Subcutaneous abdominal adipose tissue (tissue), 5 donors: Measurements from ENCODE around the gene OR7D4.
"Not testable (repeated sequence)": the region's sequence is repeated elsewhere in the genome, so short reads cannot be mapped to it uniquely, and the experiment has no call there.

Source experiments
- H3K27ac ChIP-seq: one replicate; pipeline ENCODE4 v1.7.0; 2013; ENCODE audit warnings: low read depth, mild to moderate bottlenecking, inconsistent platforms, low read length, moderate library complexity
- H3K27me3 ChIP-seq, 5 donors: one replicate each; pipeline ENCODE4 v1.7.0; 2013; ENCODE audit warnings: low read length in 5 of 5, inconsistent platforms in 1 of 5; ENCODE audit not compliant: control insufficient read depth in 5 of 5, insufficient read depth in 4 of 5
- H3K36me3 ChIP-seq, 5 donors: one replicate each; pipeline ENCODE4 v1.7.0; 2013; ENCODE audit warnings: low read length in 5 of 5; ENCODE audit not compliant: control insufficient read depth in 5 of 5, insufficient read depth in 5 of 5
- H3K4me1 ChIP-seq, 5 donors: one replicate each; pipeline ENCODE4 v1.7.0; 2013; ENCODE audit warnings: low read length in 5 of 5, mild to moderate bottlenecking in 3 of 5, moderate library complexity in 1 of 5; ENCODE audit not compliant: control insufficient read depth in 5 of 5, insufficient read depth in 5 of 5
- H3K4me3 ChIP-seq, 5 donors: one replicate each; pipeline ENCODE4 v1.7.0; 2013; ENCODE audit warnings: low read length in 5 of 5, low read depth in 1 of 5
- H3K9ac ChIP-seq, 5 donors: one replicate each; pipeline ENCODE4 v1.7.0; 2013; ENCODE audit warnings: low read length in 5 of 5, mild to moderate bottlenecking in 4 of 5, moderate library complexity in 3 of 5
- H3K9me3 ChIP-seq, 5 donors: one replicate each; pipeline ENCODE4 v1.7.0; 2013; ENCODE audit warnings: low read length in 5 of 5; ENCODE audit not compliant: control insufficient read depth in 5 of 5
- donor health status: healthy.
- donor health status: healthy.
- donor health status: healthy.
- donor health status: healthy.
- donor health status: healthy.

Gene OR7D4

DNA sequence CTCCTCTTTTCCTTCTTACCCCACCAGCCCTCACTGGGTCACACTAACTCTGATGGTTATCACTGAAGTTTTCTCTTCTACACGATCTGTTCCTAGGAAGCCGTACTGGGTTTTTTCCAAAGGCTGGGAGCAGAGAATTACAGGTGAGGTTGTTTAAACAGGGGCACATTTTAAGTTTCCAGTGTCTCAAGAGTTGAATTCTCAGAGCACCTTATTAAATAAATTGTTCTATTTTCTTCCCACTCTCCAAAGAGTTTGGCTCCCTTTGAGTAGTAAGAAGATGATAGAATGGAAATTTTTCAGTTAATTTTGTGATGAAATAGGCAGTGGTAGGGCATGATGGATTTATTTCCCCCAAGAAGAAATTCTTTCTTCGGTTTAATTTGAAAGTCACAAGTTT, at the start of gene OR7D4:
TSS of gene OR7D4 (minus strand) at position 101 of the 400 bp plus-strand sequence. CDS start 4,752 bp downstream, outside the sequence.
- Histone ChIP-seq H3K9ac (no peak within 1 kb of the TSS), H3K9me3 (peaks cover 0 to 2% (median 0%) of the 10 kb centered on the region in 5 donors), H3K27ac (no peak within 1 kb of the TSS), H3K36me3 (no peaks in the 10 kb centered on the region), H3K4me3 (no peak within 1 kb of the TSS), H3K27me3 (peaks cover 0 to 2% (median 0%) of the 10 kb centered on the region in 5 donors), H3K4me1 (no peaks in the 10 kb centered on the region)

- H3K9me3 ChIP-seq, result peaks cover 0 to 5% (median 4%) of the 10 kb centered on the region in 5 donors
- H3K4me3 ChIP-seq, result no peak overlapping the region
- peaks cover 0 to 6% (median 0%) of the 10 kb centered on the region in 5 donors for H3K27me3 ChIP-seq
- H3K4me1 ChIP-seq, result no peaks in the 10 kb centered on the region
- no peaks in the 10 kb centered on the region for H3K36me3 ChIP-seq
- no peak overlapping the region for H3K9ac ChIP-seq
- H3K27ac ChIP-seq, result no peak overlapping the region
Measured at GRCh38 chr19:9251236-9251635, 31.8 kb upstream of the OR7D4 start.

DNA sequence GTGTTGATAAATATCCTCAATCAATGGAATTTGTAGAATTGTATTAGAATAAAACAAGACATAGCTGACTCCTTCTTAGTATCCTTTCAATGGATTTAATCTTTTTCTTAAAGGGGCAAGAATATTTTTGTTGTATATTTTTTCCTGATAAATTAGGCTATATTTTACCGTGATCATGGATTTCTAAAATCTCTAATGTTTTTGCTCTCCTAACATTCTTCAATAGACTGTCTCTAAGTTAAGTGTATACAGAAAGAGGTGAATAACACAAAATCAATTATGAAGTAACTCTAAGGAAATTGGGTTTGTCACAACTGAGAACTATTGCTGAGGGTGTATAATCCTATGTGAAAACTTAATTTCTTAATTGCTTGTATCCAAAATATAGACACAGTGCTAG, 31.2 kb upstream of the OR7D4 start, which contains the start of gene OR7E24:
TSS of gene OR7E24 (plus strand) at position 301 of the 400 bp plus-strand sequence. CDS start 114 bp downstream, outside the sequence.
- Histone ChIP-seq H3K4me3 (no peak within 1 kb of the TSS), H3K27ac (no peak within 1 kb of the TSS), H3K9me3 (peaks cover 0 to 5% (median 0%) of the 10 kb centered on the region in 5 donors), H3K4me1 (no peaks in the 10 kb centered on the region), H3K36me3 (no peaks in the 10 kb centered on the region), H3K9ac (no peak within 1 kb of the TSS), H3K27me3 (peaks cover 0 to 6% (median 0%) of the 10 kb centered on the region in 5 donors)

GRCh38 chr19:9205501-9206113, 13.8 kb downstream of the OR7D4 start:
- H3K36me3 ChIP-seq, result no peaks in the 10 kb centered on the region
- peak overlapping the region in 3 of 5 donors; percentile 26 to 68 (median 41) for H3K9ac ChIP-seq
- H3K4me3 ChIP-seq, result peak overlapping the region; percentile 50 to 70 (median 55)
- H3K9me3 ChIP-seq, result no peaks in the 10 kb centered on the region
- peaks cover 0 to 6% (median 3%) of the 10 kb centered on the region in 5 donors for H3K4me1 ChIP-seq
- H3K27ac ChIP-seq, result no peak overlapping the region
- H3K27me3 ChIP-seq, result peaks cover 0 to 3% (median 0%) of the 10 kb centered on the region in 5 donors

GRCh38 chr19:9198044-9198443, 21.3 kb downstream of the OR7D4 start:
- H3K9me3 ChIP-seq, H3K9ac ChIP-seq, H3K4me3 ChIP-seq, H3K27ac ChIP-seq, H3K27me3 ChIP-seq, H3K36me3 ChIP-seq, H3K4me1 ChIP-seq: not testable (repeated sequence)

GRCh38 chr19:9189535-9189934, 29.9 kb downstream of the OR7D4 start:
- Histone ChIP-seq H3K36me3 (no peaks in the 10 kb centered on the region), H3K9me3 (no peaks in the 10 kb centered on the region), H3K27ac (no peak overlapping the region), H3K9ac (no peak overlapping the region), H3K4me3 (no peak overlapping the region), H3K4me1 (no peaks in the 10 kb centered on the region), H3K27me3 (no peaks in the 10 kb centered on the region)

- Histone ChIP-seq H3K27me3 (no peaks in the 10 kb centered on the region), H3K27ac (no peak overlapping the region), H3K4me1 (no peaks in the 10 kb centered on the region), H3K36me3 (no peaks in the 10 kb centered on the region), H3K9ac (no peak overlapping the region), H3K4me3 (no peak overlapping the region), H3K9me3 (no peaks in the 10 kb centered on the region)
Measured at GRCh38 chr19:9187191-9187590, 32.2 kb downstream of the OR7D4 start.

GRCh38 chr19:9183000-9183399, 36.4 kb downstream of the OR7D4 start:
- no peak overlapping the region for H3K4me3 ChIP-seq

GRCh38 chr19:9178901-9179300, 40.5 kb downstream of the OR7D4 start, which contains the start of gene OR7D2:
Gene OR7D2, plus strand, starts transcription at chr19:9178979. Its CDS starts 6,803 bp downstream, at chr19:9185782.
- no peak within 1 kb of the TSS for H3K4me3 ChIP-seq
- no peaks in the 10 kb centered on the region for H3K4me1 ChIP-seq
- H3K27ac ChIP-seq, result no peak within 1 kb of the TSS
- H3K9me3 ChIP-seq, result no peaks in the 10 kb centered on the region
- H3K27me3 ChIP-seq, result peaks cover 0 to 2% (median 0%) of the 10 kb centered on the region in 5 donors
- no peak within 1 kb of the TSS for H3K9ac ChIP-seq
- H3K36me3 ChIP-seq, result no peaks in the 10 kb centered on the region

More at GRCh38 chr19:9183000-9183399, 36.4 kb downstream of the OR7D4 start:
- H3K27me3 ChIP-seq, result peaks cover 0 to 2% (median 0%) of the 10 kb centered on the region in 5 donors
- H3K27ac ChIP-seq, result no peak overlapping the region
- no peaks in the 10 kb centered on the region for H3K36me3 ChIP-seq
- no peaks in the 10 kb centered on the region for H3K9me3 ChIP-seq
- no peaks in the 10 kb centered on the region for H3K4me1 ChIP-seq
- no peak overlapping the region for H3K9ac ChIP-seq

- Histone ChIP-seq H3K27ac (no peak overlapping the region), H3K27me3 (peaks cover 0 to 2% (median 0%) of the 10 kb centered on the region in 5 donors), H3K36me3 (no peaks in the 10 kb centered on the region), H3K9me3 (no peaks in the 10 kb centered on the region), H3K4me1 (peaks cover 5 to 17% (median 13%) of the 10 kb centered on the region in 5 donors), H3K9ac (no peak overlapping the region), H3K4me3 (no peak overlapping the region)
Measured at GRCh38 chr19:9175326-9175725, 44.1 kb downstream of the OR7D4 start.
